Activated CD4-positive, alpha-beta T cell treated with anti-CD3 and anti-CD28 coated beads, Interleukin-2, amount 50 U/mL, for 4 hours (primary cell): ENCODE data around the gene GPHN.
"Not testable (repeated sequence)": the region's sequence is repeated elsewhere in the genome, so short reads cannot be mapped to it uniquely, and the experiment has no call there.

Experiments used
- DNase-seq, 2 experiments: peaks; one replicate each; pipeline ENCODE4 v3.0.0-alpha.2; 2020

Gene GPHN

GRCh38 chr14:66507722-66508546 lies at the start of gene GPHN:
GPHN (plus strand) TSS chr14:66508147.
- peak; percentile 85 to 88 for DNase-seq

DNA sequence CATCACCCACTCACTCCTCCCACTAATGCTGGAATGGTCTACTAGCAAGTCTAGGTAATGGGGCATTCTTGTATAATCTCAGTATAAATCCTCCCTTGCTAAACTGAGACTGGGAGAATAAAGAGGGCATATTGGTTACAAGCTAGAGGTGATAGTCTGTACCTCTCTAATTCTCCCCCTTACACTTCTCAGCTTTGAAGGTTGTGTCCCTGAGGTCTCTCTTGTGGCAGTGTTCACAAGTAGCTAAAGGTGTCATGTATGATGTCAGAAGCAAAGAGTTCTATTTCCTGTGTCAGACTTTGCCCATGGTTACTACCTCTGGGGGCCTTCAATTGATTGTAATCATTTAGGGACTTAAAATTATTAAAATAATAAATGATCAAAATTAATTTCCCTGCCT lies 48.3 kb upstream of the GPHN start:
- DNase-seq: no peak

DNA sequence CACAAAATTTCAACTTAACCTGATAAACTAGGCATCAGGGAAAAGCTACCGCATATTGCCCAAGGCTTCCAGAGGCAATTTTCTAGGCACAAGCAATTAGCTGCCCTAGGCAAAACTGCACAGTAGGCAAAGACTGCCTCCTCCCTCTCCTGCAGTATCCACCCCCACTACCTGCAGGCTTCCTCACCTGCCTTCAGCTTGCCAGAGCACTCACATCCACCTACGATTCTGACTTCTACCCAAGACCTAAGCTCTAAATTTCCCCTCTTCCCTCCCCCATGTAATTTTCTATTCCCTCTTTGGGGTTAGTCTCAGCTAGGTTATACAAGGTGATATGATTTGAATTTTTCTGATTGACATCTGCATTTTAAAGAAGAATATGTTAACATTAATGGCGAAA lies 43.7 kb upstream of the GPHN start:
- DNase-seq: no peak

DNA sequence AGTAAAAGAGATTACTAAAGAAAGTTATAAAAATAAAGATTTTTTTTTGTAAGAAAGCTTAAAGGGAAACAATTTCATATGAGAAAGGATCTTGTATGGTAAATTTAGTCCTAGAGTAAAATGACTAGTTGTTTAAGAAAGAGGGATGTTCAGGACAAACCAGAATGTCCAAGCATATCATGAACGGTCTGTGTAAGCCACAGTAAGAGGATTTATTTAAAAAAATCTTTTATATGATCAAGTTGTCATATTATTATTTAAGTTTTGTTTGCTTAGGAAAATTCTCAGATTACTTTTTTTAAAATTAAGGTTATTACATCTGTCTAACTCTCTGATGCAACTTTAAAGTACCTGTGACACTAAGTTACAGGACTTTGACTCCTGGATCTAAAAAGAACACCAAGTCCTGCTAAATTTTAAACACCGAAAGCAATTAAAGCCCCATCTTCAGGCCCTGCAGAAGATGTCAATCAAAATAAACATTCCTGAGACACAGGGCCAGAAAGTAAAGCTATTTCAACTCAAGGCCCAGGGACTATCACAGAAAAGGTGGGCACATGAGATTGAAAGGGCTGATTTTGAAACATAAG lies 39.1 kb upstream of the GPHN start:
- no peak for DNase-seq

DNA sequence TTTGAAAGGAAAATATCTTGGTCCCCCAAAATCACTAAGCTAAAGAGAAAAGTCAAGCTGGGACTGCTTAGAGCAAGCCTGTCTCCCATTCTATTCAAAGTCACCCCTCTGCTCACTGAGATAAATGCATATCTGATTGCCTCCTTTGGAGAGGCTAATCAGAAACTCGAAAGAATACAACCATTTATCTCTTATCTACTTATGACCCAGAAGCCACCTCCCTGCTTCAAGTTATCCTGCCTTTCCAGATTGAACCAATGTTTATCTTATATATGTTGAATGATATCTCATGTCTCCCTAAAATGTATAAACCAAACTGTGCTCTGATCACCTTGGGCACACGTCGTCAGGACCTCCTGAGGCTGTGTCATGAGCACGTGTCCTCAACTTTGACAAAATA lies 36.4 kb upstream of the GPHN start:
- no peak for DNase-seq

GRCh38 chr14:66472251-66472650 lies 35.7 kb upstream of the GPHN start:
- no peak for DNase-seq

- DNase-seq: no peak
These were observed 34.7 kb upstream of the GPHN start for GRCh38 chr14:66473223-66473622.

- DNase-seq: no peak
These were observed 31.0 kb upstream of the GPHN start for GRCh38 chr14:66476964-66477363.

- DNase-seq: no peak
These were observed 30.4 kb upstream of the GPHN start for GRCh38 chr14:66477567-66477966.

DNA sequence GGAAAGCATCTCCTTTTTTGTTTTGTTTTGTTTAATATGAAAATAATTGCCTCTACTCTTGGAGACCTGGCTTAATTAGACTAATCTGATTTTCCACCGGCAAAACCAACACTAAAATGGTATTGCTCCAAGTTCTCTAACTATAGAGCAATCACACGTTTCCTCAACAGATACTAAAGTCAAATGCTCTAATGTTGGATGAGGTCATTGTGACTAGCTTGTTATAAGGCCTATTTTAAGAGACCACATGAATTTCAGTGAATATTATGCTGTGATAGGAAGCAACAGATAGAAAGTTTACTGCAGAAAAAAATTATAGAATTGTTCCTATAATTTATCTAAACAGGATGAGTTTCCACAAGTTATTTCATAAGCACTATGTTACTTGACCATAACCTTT lies 25.1 kb upstream of the GPHN start:
- DNase-seq: no peak

- DNase-seq: no peak
These were observed 24.6 kb upstream of the GPHN start for GRCh38 chr14:66483322-66483721.

DNA sequence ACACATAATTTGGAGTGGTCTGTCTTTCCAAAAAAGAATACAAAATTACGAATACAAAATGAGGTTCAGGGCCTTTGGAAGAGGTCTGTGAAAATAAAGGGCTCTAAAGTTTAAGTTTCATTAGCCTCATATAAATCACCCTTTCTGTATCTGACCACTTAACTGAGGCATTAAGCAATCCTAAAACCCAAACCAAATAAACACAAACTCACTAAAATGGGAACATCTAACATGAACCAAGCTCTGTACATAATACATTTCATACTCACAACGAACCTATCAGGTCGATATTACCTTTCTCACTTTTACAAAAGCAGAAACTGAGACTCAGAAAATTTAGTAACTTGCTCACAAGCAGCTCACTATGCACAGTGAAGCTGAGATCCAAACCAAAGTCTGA lies 22.9 kb upstream of the GPHN start:
- DNase-seq: no peak

DNA sequence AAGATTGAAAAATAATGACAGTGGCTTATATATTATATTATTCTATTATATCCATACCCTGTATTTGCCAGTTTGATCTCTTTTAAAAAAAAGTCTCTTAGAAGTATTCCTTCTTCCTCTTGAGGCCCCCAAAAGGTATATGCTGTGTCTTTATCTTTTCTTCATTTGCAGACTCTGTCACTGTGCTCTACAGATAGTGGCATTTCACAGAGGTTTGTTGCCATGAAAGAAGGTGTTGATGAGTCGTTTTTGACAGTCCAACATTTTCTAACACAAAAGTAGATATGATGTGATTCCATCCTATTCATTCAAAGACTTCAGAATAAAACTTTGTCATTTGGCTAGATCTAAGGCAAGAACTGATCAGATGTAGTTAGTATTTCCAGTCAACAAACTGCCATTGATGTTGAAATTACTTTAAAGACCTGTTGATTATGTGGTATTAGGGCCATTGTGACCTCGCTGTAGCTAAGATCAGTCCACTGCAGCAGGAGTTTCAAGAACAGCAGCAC lies 22.0 kb upstream of the GPHN start, which contains the start of gene CCDC196:
Gene CCDC196, plus strand, starts transcription at position 462 of the 512 bp plus-strand sequence. CDS start 132 bp downstream, outside the sequence.
- no peak for DNase-seq

- no peak for DNase-seq
These were observed 20.8 kb upstream of the GPHN start for GRCh38 chr14:66487164-66487563.

GRCh38 chr14:66490143-66491111 lies 17.5 kb upstream of the GPHN start:
- no peak for DNase-seq

GRCh38 chr14:66493750-66494149 lies 14.2 kb upstream of the GPHN start:
- no peak for DNase-seq

DNA sequence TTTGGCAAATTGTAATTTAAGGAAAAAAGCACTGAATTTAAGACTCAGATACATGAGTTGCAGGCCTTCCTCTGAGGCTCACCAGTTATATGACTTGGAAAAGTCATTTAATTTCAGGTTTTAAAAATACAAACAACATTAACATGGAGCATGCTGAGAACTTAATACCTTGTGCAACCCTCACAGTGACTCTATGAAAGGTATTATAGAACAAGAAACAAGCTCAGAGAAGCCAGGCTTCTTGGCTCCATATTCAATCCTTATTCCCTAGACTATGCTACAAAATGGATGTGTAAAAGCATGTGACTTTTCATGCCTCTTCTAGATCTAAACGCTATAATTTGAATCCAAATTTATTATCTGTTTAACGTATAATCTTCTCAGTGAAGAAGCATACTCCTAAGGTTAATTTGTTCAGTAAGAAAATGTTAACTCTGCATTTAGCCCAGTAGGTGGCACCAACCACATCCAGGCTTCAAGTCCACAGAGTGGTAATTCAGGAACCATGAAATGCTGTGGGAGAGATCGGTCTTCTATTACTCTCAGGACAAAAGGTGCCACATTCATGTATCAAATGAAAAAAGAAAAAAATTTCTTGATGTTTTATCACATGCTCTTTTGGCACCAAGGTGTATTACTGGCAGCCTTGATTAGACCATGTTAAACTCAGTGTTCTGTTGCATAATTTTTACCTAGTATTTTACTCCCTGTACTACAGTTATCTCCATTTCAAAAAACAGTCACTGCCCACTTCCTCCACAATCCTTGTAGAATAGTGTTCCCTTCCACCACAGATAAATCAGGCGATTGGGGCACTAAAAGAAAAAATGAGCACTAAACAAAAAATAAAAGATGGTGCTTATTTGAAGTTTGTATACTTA lies 12.5 kb upstream of the GPHN start:
- peak in 1 of 2 experiments; percentile 14 for DNase-seq

DNA sequence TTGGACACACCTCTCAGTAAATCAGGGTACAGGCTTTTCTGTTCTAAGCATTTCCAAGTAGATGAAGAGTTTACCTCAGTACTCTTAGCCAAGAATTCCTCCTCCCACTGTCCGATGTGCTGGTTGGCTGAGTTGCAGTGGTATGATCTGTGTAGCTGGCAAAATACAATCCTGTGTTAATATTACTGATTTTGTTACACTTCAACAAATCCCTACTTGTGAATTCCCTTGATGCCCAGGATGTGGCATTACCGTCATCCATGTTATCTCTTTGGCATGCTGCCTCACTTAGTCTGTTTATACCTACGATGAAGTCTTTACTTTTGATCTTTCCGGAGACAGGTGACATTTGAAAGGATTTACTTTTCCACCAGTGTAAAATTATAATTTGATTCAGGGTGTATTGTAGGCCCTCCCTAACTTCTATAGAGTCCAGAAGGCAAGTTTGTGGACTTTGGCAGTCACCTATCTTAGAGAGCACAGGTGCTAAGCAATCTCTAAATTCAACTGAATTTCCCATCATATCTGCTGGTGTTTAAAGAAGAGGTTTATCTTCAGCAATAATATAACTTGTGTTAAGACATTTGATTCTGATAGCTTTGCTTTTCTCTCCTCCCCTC lies 11.6 kb upstream of the GPHN start:
- DNase-seq: no peak

- peak in 1 of 2 experiments; percentile 1 for DNase-seq
These were observed 11.0 kb upstream of the GPHN start for GRCh38 chr14:66496911-66497310.

GRCh38 chr14:66498311-66498710 lies 9.6 kb upstream of the GPHN start:
- no peak for DNase-seq

GRCh38 chr14:66501592-66501991 lies 6.4 kb upstream of the GPHN start:
- no peak for DNase-seq

- DNase-seq: not testable (repeated sequence)
These were observed 5.1 kb upstream of the GPHN start for GRCh38 chr14:66502836-66503235.
